ENCODE results near the gene MUC2.

- TF ChIP-seq CTCF (conservative IDR thresholded peaks at IDR 0.05; ENCODE audit: low read length) (no peak), EZH2phosphoT487 (IDR thresholded peaks at IDR 0.05; ENCODE audit: borderline replicate concordance) (no peak)
Measured at GRCh38 chr11:1119604-1120146, 45.0 kb downstream of the MUC2 start.
